Astrocyte of the spinal cord (primary cell): ENCODE measurements around the gene USP7.
A peak's percentile ranks its signal among the peaks of the same experiment; 100 is the strongest.

Experiments used
- DNase-seq: peaks from one replicate; pipeline ENCODE4 v3.0.0; 2011; ENCODE audit warnings: low read depth, low spot score
- H3K4me3 ChIP-seq: 2 replicates; pipeline ENCODE4 v1.5.1; 2011; ENCODE audit warnings: low read depth, mild to moderate bottlenecking, low read length, moderate library complexity
- in situ Hi-C: cut with HindIII; loops from 2 replicates; pipeline ENCODE4 v1.10.0; 2017; ENCODE audit warnings: low sequenced_read_pairs
- TF ChIP-seq, protein P1 (sequence below): IDR thresholded peaks from 2 replicates; pipeline ENCODE4 v1.5.1; 2012; ENCODE audit warnings: low read depth, mild to moderate bottlenecking, low read length, inconsistent platforms

Gene USP7

DNA sequence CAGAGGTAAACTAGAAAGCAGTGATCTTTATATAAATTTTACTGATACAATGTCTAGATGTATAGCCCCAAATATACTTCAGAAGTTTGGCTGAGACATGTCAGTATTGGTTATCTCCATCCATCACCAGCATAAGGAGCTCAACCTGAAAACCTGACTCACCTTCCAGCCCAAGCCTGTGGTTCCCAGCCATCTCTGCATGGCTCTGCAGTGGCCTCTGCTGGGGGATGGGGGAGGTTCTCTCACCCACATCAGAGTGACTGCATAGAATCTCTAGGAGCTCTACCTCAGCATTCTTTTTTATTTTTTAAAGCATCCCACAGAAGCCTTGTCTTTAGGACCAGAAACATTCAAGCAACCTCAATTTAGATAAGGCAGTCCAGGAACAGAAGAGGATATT, 27.3 kb downstream of the USP7 start:
- peak; percentile 63 for DNase-seq
- in situ Hi-C loops = no loop called here
- H3K4me3 ChIP-seq = no peak overlapping the region
- TF ChIP-seq, protein P1, sequence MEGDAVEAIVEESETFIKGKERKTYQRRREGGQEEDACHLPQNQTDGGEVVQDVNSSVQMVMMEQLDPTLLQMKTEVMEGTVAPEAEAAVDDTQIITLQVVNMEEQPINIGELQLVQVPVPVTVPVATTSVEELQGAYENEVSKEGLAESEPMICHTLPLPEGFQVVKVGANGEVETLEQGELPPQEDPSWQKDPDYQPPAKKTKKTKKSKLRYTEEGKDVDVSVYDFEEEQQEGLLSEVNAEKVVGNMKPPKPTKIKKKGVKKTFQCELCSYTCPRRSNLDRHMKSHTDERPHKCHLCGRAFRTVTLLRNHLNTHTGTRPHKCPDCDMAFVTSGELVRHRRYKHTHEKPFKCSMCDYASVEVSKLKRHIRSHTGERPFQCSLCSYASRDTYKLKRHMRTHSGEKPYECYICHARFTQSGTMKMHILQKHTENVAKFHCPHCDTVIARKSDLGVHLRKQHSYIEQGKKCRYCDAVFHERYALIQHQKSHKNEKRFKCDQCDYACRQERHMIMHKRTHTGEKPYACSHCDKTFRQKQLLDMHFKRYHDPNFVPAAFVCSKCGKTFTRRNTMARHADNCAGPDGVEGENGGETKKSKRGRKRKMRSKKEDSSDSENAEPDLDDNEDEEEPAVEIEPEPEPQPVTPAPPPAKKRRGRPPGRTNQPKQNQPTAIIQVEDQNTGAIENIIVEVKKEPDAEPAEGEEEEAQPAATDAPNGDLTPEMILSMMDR = peak; percentile 82

DNA sequence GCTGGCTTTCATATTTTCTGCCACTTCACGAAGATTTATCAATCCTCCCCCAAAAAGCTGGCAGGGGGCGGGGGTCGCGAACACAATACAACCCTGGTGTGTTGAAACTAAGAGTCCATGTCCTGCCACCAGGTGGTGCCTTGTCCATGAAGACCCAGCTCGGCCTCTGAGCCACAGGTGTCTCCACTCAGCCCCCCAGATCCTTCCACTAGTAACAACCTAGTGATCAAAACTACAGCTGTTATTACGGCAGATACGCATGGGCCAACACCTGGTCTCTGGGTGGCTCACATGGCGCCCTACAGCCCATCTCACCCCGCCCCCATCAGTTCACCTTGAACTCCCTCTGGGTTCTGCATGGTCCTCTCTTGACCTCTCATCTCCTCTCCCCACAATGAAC, 27.7 kb downstream of the USP7 start:
- in situ Hi-C loops = no loop called here
- H3K4me3 ChIP-seq = no peak overlapping the region
- TF ChIP-seq, protein P1 = peak; percentile 30
- DNase-seq = no peak

DNA sequence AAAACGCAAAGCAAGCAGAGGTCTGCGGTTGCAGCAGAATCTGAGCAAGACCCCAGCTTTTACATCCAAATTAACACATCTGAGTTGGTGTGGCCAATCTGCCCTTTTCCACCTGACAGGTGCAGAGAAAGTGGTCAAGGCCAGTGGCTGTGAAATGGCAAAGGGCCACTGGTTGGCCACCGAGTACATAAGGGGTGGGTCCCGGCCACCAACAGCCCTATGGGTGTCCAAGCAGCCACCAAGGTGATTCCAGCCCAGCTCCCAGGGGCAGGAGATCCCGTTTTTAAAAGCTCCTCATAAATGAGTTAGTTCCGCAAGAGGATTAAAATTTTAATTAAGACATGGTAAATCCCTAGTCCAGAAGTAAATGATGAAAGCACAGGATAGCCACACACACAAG, 29.1 kb downstream of the USP7 start:
- TF ChIP-seq, protein P1 = no peak
- no peak for DNase-seq
- in situ Hi-C loops = no loop called here

DNA sequence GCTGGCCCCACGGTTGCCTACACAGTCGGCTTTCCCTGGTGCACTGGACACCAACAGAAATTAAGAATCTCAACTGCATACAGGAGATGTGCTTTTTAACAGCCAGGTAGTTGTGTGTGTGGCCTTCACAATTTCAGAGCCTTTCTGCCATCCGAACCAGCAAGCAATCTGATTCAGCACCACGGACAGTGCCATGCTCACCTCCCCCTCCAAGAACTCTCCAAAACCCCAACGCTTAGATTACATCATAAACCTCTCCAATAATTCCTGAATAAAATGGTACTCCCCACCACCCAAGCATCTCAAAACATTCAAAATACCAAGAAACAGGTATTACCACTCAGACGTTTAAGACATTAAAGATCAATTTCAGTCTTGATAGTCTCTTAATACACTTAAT, 31.8 kb downstream of the USP7 start:
- in situ Hi-C loops = no loop called here
- peak; percentile 58 for DNase-seq
- TF ChIP-seq, protein P1 = no peak
- no peak overlapping the region for H3K4me3 ChIP-seq

More for the DNA sequence above, 29.1 kb downstream of the USP7 start:
- H3K4me3 ChIP-seq = no peak overlapping the region

DNA sequence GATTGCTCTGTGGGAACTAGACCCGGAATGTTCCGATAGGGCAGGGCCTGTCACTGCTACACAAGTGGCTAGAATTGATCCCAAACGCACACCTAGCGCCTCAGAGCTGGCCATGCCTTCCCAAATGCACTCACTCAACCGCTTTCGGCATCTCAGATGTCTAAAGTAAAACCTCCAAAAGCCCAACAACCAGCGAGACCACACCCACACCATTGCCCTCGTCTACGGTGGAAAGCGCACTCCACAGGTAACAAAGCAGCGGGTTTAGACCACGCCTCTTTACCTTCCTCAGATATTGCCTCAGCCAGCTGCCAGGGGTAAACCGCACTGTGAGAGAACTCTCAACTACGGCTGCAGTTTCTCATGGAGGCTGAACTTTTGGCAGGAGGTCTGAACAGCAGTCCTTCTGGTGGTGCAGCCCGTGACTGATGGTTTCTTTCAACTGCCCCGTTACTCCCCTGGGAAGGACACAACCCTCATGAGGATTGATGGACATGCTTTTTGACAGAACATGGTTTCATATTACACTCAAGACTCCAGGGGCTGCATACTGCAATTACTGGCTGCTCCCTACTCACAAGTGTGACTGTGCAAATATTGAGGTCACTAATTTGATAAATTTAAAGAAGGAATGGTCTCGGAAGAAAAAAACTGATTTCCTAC, 34.5 kb downstream of the USP7 start:
- DNase-seq = no peak
- TF ChIP-seq, protein P1 = no peak
- in situ Hi-C loops = no loop called here
- H3K4me3 ChIP-seq = no peak overlapping the region

DNA sequence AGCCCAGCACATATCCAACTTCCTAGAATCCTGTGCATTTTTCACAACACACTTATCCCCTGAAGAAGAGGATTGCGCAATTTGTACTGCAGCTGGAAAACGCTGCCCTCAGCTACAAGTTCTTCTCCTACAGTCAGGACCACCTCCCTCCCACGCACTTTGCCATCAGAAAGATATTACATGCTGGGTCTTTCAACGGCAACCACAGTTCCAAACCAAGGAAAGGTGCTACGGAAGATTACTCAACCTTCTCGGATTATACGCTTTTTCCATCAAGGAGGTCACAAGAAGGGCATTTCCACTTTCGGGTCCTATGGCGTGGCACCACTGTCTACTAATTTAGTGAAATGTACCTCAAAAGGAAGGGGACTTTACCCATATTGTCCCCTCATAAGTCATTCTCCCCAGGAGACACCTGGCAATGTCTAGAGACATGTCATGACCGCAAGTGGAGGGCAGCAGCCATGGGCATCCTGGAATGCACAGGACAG, 35.2 kb downstream of the USP7 start:
- DNase-seq = no peak

More for the DNA sequence above, 35.2 kb downstream of the USP7 start:
- no peak overlapping the region for H3K4me3 ChIP-seq
- TF ChIP-seq, protein P1 = no peak
- in situ Hi-C loops = no loop called here
